HG02610 (cell line): ENCODE data around the gene SPC24.
A peak's percentile ranks its signal among the peaks of the same experiment; 100 is the strongest.

Experiments
- ATAC-seq: cut with Tn5 transposase; IDR thresholded peaks from one replicate; pipeline ENCODE4 v1.9.1; 2021; ENCODE audit warnings: mild to moderate bottlenecking, moderate library complexity; ENCODE audit not compliant: unreplicated experiment

SPC24 gene, protein sequence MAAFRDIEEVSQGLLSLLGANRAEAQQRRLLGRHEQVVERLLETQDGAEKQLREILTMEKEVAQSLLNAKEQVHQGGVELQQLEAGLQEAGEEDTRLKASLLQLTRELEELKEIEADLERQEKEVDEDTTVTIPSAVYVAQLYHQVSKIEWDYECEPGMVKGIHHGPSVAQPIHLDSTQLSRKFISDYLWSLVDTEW

DNA sequence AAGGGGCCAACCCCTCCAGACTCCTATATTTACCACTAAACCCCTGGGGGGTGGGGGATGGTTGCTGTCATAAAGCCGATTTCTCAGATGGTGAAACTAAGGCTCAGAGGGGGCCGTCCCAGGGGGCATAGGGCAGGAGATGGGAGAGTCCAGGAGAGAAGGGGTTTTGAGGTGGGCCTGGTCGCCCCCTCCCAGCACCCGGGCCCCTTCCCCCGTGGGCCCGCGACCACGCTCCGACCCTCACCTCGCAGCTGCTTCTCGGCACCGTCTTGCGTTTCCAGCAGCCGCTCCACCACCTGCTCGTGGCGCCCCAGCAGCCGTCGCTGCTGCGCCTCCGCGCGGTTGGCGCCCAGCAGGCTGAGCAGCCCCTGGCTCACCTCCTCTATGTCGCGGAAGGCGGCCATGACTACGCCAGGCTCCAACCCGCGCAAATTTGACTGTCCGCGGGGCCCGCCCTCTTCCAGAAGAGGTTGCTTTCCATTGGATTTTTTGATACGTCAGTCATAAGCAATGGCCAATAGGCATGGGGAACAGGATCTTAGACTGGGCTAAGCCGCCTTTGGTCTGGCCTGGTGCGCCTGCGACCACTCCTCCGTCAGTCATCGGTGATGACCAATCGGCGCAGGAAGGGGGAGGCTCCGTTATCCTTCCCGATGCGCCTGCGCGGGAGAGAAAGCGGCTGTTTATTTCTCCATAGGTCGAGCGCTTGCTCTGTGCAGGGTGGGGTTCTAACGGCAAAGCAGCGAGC lies at the start of gene SPC24:
Gene SPC24 (minus strand): TSS at position 410 of the 748 bp plus-strand sequence. CDS start 6 bp downstream, at position 404.
- ATAC-seq = peak; percentile 98

DNA sequence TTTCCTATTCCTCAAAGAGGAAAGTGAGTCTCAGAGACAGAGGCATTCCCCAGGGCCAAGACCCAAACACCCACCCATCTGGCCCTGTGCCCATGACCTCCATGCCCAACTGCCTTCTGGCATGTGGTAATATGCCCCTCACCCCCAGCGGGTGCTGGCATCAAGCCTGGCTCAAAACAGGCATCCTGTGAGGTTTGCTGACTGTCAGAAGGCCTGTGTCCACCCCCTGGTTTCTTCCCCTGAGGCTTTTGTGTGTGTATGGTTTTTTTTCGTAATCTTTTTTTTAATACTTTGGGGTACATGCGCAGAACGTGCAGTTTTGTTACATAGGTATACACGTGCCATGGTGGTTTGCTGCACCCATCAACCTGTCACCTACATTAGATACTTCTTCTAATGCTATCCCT lies 49.4 kb upstream of the SPC24 start:
- no peak for ATAC-seq

- ATAC-seq = no peak
Measured at GRCh38 chr19:11204076-11204602, 48.6 kb upstream of the SPC24 start.

DNA sequence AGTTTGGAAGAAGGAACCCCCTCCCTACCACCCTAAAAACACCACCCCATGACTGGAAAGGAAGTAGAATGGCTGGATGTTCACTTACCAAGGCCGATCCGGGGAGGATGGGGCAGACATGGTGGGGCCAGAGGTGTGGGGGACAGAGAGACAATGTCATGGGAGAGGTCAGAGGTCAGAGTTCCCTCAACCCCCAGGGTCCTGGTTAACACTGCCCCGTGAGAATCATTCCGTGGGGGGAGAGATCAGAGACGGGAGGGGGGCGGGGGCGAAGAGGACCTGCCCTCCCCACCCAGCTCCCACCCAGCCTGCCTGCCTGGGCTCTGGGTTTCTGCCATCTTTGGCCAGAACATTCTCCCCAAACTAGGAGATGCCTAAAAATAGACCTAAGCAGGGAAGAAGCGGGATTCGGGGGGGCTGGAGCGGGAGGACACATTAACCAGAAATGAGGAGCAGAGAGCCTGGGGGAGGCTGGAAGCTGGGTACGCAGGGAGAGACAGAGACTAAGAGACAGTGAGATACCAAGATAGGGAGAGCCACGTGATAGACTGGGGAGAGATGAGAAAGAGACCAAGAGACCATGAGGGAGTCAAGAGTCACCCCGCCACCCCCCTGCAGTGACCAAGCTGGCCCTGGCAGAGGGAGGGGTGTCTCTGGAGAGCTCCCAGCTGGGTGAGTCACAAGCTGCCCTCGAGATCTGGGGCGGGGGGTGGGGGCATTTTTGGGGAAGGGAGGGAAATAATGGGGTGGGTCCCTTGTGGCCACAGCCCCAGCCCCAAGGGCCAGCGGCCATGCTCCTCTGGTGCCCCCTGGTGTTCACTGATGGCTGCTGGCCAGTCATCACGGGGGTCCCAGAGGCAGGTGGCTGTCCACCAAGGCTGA lies 47.9 kb upstream of the SPC24 start:
- no peak for ATAC-seq

- no peak for ATAC-seq
Measured at GRCh38 chr19:11202488-11203193, 47.1 kb upstream of the SPC24 start.

- ATAC-seq = no peak
Measured at GRCh38 chr19:11201791-11202190, 46.2 kb upstream of the SPC24 start.

- no peak for ATAC-seq
Measured at GRCh38 chr19:11200931-11201330, 45.3 kb upstream of the SPC24 start.

DNA sequence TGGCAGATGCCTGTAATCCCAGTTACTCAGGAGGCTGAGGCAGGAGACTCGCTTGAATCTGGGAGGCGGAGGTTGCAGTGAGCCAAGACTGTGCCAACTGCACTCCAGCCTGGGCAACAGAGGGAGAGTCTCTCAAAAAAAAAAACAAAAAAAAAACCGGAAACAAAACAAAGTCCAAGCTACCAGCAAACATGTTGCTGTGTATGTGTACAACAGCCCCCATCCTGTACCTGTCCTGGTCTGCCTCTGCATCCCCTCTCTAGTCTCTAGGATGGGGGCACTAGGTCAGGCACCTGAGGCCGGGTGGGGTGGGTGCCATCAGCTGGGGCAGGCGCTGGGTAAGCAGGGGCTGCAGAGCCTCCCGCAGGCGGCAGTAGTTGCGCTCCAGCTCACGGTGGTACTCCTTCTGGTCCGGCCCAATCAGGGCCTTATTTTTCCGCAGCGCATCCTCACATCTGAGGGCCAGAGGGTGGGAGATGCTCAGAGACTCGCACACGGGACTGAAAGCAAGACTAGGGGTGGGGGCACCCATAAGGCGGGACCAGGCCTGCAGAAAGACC lies 44.5 kb upstream of the SPC24 start:
- ATAC-seq = no peak

- ATAC-seq = no peak
Measured at GRCh38 chr19:11199517-11199916, 43.9 kb upstream of the SPC24 start.

DNA sequence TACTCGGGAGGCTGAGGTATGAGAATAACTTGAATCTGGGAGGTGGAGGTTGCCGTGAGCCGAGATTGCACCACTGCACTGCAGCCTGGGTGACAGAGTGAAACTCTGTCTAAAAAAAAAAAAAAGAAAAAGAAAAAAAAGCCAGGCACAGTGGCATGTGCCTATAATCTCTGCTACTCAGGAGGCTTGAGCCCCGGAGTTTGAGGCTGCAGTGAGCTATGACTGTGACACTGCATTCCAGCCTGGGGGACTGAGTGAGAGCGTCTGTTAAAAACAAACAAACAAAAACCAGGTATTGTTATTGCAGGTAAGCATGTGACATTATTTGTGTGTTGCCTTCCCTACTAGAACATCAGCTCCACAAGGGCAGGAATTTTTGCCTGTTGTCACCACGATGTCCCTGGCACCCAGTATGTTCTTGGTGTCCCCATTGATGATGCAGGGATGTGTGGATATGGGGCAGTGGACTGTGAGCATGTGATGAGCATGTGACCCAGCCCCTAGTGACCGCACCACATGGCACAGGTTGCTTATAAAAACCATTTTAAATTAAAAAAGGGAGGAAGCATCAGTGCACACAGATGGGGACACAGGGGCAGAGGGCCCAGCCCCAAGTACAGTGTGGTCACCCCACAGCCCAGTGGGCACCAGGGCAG lies 43.3 kb upstream of the SPC24 start:
- no peak for ATAC-seq

- ATAC-seq = no peak
Measured at GRCh38 chr19:11198175-11198534, 42.6 kb upstream of the SPC24 start.

GRCh38 chr19:11197291-11198174 lies 42.0 kb upstream of the SPC24 start, which contains the start of gene KANK2:
Gene KANK2, minus strand, starts transcription at chr19:11197545. Its CDS starts 3,034 bp downstream, at chr19:11194511.
- ATAC-seq = peak; percentile 68

DNA sequence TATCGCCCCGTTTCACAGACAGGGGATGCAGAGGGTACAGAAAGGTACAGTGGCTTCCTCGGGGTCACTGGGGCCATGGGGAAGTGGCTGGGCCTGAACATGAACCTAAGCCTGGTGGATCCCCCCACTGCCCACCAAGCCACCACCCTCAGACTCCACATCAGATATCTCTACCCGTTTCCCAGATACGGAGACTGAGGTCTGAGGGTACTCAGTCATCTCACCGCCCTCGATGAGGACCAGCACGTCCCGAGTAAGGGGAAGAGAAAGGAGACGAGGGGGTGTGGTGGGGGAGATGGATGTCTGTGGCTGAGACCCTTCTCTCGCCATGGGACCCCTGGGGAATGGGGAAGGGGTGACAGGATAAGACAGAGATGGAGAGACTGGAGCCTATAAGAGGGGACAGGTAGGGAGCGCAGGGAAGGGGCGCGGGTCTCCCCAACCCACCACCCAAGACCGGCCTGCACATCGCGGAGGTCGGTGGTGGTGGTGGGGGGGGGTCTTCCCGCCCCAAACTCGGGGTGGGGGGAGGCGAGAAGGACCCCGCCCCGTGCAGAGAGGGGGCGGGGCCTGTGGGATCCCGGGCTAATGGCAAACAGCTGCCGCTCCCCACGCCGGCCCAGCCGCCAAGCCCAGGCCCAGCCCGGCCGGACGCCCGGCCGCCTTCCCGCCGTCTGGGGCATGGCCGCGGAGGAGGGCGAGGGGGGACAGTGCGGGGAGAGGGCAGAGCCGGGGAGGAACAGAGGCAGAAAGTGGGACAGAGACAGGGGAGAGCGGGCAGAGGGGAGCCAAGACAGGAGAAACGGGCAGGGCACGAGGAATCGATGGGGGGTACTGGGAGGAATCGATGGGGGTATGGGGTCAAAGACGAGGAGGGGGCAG lies 41.1 kb upstream of the SPC24 start:
- ATAC-seq = no peak

- ATAC-seq = no peak
Measured at GRCh38 chr19:11195681-11196080, 40.1 kb upstream of the SPC24 start.

DNA sequence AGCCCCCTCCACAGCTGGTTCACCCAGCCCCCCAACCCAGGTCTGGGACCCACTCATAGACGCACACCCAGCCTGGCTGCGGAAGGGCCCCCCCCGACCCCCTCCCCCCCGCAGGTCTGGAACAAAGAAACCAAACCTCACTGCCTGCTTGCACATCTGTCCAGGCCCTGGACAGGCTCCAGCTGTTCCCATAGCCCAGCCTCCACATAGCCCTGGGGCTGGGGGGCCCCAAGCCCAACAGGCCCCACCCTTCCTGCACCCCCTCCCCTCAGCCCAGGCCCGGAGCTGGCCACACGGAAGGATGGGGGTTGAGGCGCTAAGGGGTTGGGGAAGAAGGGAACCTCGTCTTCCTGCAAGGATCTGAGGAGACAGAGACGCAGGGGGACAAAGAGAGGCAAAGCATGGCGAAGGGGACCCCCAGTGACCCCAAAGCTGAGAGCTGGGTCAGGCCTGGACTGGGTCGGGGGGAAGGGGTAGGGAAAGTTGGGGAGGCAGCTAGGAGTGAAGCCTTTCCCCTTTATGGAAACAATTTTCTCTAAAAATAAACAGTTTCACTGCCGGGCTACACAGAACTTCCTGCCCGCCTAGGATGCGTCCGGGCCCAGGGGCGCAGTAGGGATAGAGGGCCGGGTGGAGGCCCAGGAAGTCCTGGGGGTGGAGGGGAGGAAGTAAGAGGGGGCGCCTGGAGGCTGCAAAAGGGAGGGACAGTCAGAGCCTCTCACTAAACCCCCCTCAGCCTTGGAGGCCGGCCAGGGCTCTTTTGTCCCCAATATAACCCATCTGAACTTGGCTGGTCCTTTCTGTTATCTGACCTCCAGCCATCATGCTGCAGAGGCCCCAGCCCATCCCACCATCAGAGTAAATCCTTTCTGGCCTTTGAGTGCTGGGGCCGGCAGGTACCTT lies 39.3 kb upstream of the SPC24 start:
- ATAC-seq = no peak

- ATAC-seq = no peak
Measured at GRCh38 chr19:11194173-11194572, 38.6 kb upstream of the SPC24 start.
